GM18505 (cell line): ENCODE measurements around the gene ZNF507.

Experiments used
- ATAC-seq: cut with Tn5 transposase; IDR thresholded peaks from one replicate; pipeline ENCODE4 v1.9.1; 2021; ENCODE audit not compliant: unreplicated experiment
- POLR2A ChIP-seq: IDR thresholded peaks from 4 replicates; pipeline ENCODE4 v1.6.1; 2011; ENCODE audit warnings: borderline replicate concordance; ENCODE audit not compliant: insufficient read depth, insufficient read length; ENCODE audit errors: extremely low read depth

The ZNF507 gene

DNA sequence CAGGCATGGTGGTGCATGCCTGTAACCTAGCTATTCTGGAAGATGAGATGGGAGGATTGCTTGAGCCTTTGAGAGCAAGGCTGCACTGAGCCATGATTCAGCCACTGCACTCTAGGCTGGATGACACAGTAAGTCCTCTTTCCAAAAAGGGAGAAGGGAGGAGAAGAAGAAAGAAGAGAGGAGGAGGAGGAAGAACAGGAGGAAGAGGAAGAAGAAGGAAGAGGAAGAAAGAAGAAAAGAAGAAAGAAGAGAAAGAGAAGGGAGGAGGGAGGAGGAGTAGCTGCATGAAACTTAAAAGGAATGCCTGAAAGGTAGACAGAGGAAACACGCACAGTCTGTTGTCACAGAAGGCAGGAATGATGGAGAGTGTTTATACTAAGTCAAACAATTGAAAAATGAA lies 56.6 kb downstream of the ZNF507 start:
- no peak for TF ChIP-seq POLR2A

DNA sequence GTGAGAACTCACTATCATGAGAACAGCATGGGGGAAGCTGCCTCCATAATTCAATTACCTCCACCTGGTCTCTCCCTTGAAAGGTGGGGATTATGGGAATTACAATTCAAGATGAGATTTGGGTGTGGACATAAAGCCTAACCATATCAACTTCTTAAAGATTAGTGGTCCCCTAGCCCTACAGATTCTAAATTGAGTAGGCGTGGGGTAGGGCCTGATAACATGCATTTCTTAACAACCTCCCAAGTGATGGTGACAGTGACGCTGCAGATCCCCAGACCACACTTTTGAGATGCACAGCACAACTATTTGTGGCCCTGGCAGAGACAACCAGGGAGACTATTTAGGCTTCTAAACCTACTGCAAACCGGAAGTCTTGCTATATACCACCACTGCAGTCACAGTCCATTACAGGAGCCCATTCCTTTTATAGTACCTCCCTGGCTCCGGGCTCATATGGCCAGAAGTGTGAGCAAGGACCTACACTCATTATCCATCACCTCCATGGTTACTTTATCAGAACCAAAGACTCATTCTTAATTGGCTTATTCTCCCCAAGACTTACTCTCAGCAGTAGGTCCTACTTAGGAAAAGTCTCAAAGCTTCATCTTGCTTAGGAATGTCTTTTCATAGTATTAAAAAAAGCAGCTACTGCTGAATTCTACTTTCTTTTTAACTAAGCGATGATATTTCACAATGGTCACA lies 58.0 kb downstream of the ZNF507 start:
- no peak for TF ChIP-seq POLR2A
- ATAC-seq: no peak

More for the DNA sequence above, 56.6 kb downstream of the ZNF507 start:
- no peak for ATAC-seq

DNA sequence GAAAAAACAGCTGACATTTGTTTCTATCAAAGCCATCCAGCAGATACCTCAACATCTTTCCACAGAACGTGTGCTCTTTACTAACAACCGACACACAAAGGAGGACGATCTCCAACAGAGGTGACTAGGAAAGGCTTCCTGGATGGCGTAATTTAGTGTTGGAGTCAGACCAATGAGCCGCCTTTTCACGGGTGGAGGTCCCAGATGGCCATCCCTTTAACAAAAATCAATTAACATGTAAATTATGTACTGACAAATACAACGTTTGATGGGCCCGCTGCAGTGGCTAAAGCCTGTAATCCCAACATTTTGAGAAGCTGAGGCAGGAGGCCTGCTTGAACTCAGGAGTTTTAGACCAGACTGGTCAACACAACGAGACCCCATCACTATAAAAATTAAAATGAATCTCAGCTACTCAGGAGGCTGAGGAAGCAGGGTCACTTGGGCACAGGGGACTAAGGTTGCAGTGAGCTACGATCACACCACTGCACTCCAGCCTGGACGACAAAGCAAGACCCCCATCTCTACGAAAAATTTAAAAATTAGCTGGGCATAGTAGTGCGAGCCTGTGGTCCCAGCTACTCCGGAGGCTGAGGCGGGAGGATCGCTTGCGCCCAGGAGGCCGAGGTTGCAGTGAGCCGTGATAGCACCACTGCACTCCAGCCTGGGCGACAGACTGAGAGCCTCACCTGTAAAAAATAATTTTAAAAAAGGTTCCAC lies 59.0 kb downstream of the ZNF507 start:
- no peak for ATAC-seq
- TF ChIP-seq POLR2A: no peak

DNA sequence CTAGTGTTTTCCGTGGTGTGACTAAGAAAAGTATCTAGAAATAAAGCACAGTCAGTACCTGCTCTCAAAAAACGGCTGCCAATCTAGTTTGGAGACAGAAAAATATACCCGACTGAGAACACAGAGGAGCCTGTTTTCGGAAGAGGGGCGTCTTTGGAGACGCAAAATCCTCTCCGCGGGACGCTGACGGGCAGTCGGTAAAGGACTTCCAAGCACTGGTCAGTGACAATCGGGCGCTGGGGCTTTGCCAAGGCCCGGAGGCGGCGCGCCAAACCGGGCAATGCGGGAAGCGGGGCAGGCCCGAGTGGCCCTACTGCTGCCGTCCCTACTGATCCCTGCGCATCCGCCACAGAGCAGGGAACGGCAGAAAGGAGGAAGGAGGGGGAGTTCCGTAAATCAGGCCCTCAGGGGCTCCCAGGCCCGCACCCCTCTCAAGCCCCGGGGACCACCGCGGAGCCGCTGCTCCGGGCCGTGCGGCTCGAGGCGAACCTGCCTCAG lies 59.6 kb downstream of the ZNF507 start:
- no peak for TF ChIP-seq POLR2A
- peak; percentile 16 for ATAC-seq

DNA sequence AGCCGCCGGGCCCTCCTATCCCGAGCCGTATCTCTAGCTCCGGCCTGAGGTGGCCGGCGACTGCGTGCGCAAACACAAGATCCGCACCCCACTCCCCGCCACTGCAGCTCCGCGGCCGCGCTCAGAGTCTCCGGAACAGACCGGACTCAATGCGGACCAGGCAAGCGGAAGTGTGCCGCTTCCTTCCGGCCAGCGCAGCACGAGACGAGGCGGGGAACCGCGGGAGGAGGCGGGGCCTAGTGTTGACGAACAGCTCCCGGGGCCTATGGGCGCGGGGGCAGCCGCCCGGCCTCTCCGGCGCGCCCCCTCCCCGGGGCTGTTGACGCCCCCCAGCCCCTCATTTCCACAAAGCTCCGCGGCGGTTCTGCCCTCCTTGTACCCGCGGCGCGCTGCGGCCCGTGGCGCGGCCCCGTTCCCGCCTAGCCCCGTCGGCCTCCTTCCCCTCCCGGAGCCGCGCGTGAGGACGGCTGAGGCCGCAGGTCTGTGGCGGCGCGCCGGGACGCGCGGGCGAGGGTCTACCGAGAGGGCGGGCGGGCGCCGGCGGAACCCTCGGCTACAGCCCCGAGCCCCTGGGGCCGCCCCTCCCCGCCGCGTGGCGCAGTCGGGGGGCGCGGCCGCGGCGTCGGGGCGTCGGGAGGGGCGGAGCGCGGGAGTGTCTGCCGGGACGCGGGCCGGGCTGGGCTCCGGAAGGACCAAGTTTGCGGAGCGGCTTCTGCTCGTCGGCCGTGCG lies 60.2 kb downstream of the ZNF507 start, which contains the start of gene DPY19L3:
DPY19L3 (plus strand) TSS at position 340 of the 730 bp plus-strand sequence. CDS start 2,484 bp downstream, outside the sequence.
- ATAC-seq: peak; percentile 94

DNA sequence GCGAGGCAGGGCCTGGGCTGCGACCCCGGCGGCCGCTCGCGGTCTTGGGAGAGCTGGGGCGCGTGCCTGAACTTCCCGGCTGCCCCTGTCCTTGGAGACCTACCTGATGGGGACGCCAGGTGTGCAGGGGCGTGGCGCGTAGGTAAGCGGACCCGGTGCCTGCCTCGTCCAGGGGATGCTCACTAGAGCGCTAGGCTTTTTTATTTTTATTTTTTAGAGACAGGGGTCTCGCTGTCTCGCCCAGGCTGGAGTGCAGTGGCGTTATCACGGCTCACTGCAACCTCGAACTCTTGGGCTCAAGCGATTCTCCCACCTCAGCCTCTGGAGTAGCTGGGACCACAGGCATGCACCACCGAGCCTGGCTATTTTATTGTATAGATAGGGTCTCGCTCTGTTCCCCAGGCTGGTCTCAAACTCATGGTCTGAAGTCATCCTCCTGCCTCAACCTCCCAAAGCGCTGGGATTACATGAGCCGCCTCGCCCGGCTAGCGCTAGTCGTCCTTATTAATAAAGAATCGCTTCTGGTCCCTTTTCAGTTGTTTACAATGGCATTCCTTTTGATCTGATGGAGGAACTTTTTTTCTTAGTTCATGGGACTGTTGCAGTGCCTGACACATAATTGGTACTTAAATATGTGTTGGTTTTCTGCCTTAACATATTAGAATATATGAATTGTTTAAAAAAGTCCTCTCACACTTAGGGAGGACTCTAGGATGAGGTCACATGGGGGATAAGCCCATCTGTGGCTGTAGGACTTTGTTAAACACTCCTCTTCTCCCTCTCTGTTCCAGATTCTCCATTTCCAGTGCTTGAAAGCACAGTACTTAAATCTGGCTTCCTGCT lies 61.0 kb downstream of the ZNF507 start:
- ATAC-seq: no peak
- TF ChIP-seq POLR2A: peak; percentile 56

More for the DNA sequence above, 60.2 kb downstream of the ZNF507 start, which contains the start of gene DPY19L3:
- TF ChIP-seq POLR2A: peak; percentile 99

DNA sequence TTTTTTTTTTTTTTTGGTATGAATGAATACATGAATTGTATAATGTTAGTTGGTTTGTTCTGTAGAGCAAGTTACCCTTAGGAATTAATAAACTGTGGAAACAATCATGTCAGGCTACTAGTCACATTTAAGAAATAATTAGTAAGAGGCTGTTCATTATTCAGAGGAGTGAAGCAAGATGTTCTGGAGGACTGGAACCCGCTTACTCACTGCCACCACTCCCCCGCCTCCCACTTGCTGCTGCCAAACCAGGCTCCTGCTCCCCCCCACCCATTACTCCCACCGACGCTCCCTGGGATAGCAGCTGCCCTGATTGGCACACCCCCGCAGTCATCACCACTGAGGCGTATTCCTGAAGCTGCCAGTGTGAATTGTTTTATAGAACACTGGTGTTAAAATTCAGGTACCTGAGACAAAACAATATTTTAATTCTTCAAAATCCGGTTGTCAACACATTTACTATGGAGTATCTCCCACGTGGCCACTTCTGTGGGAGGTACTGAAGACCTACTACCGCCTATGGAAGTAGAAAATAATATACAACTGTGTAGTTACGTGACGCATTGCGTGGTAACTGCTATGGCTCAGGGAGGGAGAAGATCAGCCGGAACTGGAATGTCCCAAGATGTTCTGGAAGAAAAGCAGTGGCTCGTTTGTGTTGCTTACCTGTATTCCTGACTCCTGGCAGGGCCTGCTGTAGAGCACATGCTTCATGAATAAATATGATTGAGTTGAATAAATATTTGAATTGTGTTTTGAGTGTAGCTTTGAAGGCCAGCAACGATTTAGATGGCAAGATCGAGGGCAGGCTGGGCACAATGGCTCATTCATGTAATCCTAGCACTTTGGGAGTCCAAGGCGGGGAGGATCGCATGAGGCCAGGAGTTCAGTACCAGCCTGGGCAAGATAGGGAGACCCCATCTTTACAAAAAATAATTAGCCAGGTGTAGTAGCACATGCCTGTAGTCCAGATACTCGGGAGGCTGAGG lies 61.9 kb downstream of the ZNF507 start:
- ATAC-seq: no peak
- TF ChIP-seq POLR2A: no peak

DNA sequence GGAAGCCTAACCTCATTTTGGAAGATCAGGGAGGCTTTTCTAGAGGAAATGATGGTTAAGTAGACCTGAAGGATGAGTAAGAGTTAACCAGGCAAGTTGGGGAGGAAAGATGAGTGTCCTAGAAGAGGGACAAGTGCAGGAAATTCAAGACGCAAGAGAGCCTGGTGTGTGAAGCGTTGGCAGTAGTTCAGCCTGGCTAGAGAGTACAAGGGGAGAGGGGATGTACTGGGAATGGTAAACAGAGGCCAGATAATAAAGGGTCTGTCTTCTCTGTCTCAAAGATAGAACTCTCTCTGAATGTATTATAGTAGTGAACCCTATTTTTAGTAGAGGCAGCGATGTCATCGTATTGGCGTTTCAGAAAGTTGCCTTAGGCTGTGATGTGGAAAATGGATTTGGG lies 69.8 kb downstream of the ZNF507 start:
- no peak for ATAC-seq
- TF ChIP-seq POLR2A: no peak

DNA sequence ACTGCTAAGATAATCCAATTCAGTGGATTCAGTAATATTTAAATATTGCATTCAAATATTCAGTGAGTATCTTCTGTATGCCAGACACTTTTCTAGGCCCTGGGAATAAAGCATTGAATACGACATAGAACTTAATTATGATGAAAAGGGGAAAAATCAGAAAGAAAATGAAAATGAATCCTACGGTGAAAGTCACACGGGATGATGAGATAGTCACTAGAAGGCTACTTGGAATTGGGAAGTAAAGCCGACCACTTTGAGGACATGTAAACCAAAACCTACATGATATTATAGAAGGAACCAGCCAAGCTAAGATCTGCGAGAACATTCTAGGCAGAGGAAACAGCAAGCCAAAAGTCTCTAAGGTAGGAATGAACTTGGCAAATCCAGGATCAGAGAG lies 70.3 kb downstream of the ZNF507 start:
- no peak for TF ChIP-seq POLR2A
- ATAC-seq: no peak

DNA sequence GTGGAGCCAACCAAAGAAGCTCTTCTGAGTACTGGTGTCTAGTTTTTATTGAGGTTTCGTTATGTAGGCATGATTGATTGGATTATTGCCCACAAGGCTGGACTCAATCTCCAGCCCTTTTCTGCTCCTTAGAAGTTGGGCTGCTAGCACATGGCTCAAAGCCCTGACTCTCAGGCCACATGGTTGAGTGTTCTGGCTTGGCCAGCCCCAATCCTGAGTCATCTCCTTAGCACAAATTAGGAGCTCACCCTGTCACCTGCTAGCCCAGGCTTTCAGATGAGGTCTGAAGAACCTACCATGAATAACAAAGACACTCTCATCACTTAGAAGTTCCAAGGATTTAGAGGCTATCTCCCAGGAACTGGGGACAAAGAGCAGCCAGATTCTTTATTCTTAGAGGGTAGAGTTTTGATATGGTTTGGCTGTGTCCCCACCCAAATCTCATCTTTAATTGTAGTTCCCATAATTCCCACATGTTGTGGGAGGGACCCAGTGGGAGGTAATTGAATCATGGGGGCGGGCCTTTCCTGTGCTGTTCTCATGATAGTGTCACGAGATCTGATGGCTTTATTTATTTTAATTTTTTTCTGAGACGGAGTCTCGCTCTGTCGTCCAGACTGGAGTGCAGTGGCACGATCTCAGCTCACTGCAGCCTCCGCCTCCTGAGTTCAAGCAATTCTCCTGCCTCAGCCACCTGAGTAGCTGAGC lies 71.5 kb downstream of the ZNF507 start:
- no peak for TF ChIP-seq POLR2A

DNA sequence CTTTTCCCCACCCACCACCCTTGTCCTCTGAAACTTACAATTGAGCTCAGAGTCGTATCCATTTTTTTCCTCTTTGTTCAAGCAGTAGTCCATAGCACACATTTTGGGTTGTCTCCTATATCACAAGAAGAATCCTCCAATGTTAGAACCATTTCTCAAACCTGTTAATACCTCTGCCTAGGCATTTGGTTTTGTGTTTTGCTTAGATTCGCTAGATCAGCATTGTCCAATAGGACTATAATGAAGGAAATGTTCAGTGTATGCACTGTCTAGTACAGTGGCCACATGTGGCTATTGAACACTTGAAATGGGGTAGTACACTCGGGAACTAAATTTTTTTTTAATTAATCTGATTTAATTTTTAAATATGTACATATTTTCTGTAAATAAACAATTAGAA lies 72.7 kb downstream of the ZNF507 start:
- TF ChIP-seq POLR2A: no peak
- no peak for ATAC-seq

More for the DNA sequence above, 71.5 kb downstream of the ZNF507 start:
- ATAC-seq: no peak
